DOHH2 (cell line): Measurements from ENCODE around the gene SNX5.

Source experiments
- EZH2phosphoT487 ChIP-seq: fragments of 200-600 bp; sonication (generic); IDR thresholded peaks from 2 replicates; pipeline ENCODE4 v1.6.1; 2017; ENCODE audit warnings: borderline replicate concordance, mild to moderate bottlenecking, antibody characterized with exemption, low read length, moderate library complexity, mixed read lengths
- TF ChIP-seq, protein P1 (sequence below): fragments of 200-600 bp; sonication (generic); IDR thresholded peaks from one replicate; pipeline ENCODE4 v1.5.1; 2014; ENCODE audit warnings: antibody characterized with exemption, mild to moderate bottlenecking, low read depth, low read length; ENCODE audit not compliant: poor library complexity, severe bottlenecking

- TF ChIP-seq, protein P1, sequence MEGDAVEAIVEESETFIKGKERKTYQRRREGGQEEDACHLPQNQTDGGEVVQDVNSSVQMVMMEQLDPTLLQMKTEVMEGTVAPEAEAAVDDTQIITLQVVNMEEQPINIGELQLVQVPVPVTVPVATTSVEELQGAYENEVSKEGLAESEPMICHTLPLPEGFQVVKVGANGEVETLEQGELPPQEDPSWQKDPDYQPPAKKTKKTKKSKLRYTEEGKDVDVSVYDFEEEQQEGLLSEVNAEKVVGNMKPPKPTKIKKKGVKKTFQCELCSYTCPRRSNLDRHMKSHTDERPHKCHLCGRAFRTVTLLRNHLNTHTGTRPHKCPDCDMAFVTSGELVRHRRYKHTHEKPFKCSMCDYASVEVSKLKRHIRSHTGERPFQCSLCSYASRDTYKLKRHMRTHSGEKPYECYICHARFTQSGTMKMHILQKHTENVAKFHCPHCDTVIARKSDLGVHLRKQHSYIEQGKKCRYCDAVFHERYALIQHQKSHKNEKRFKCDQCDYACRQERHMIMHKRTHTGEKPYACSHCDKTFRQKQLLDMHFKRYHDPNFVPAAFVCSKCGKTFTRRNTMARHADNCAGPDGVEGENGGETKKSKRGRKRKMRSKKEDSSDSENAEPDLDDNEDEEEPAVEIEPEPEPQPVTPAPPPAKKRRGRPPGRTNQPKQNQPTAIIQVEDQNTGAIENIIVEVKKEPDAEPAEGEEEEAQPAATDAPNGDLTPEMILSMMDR, result no peak
- TF ChIP-seq EZH2phosphoT487, result no peak
Measured at GRCh38 chr20:17957505-17958363, 10.9 kb downstream of the SNX5 start.
